DMS 273 treated with DMSO at 0.1 percent for 48 hours (cell line): ENCODE measurements around the gene PTER.

ENCODE experiments used
- DNase-seq: peaks from one replicate; lab custom pipeline; 2025; lab: John Stamatoyannopoulos, UW

PTER gene

GRCh38 chr10:16436758-16437539 lies at the start of gene PTER:
PTER (plus strand) TSS chr10:16437010; CDS start chr10:16484385, 47,375 bp downstream.
- peak; percentile 67 for DNase-seq

- no peak for DNase-seq
These were observed 44.2 kb upstream of the PTER start for GRCh38 chr10:16392531-16393069.

- no peak for DNase-seq
These were observed 43.4 kb upstream of the PTER start for GRCh38 chr10:16393271-16393858.

- DNase-seq: no peak
These were observed 35.4 kb upstream of the PTER start for GRCh38 chr10:16401416-16401815.

- DNase-seq: no peak
These were observed 28.4 kb upstream of the PTER start for GRCh38 chr10:16408379-16408778.

- DNase-seq: no peak
These were observed 19.5 kb upstream of the PTER start for GRCh38 chr10:16417341-16417740.

GRCh38 chr10:16423599-16423998 lies 13.2 kb upstream of the PTER start:
- DNase-seq: no peak

- no peak for DNase-seq
These were observed 11.4 kb upstream of the PTER start for GRCh38 chr10:16425449-16425848.

GRCh38 chr10:16429539-16429938 lies 7.3 kb upstream of the PTER start:
- no peak for DNase-seq

- no peak for DNase-seq
These were observed 448 bp upstream of the PTER start for GRCh38 chr10:16436367-16436757.

- DNase-seq: no peak
These were observed 707 bp downstream of the PTER start for GRCh38 chr10:16437540-16437894.

- DNase-seq: no peak
These were observed 2.5 kb downstream of the PTER start for GRCh38 chr10:16439295-16439694.

- no peak for DNase-seq
These were observed 3.8 kb downstream of the PTER start for GRCh38 chr10:16440396-16441133.

GRCh38 chr10:16441173-16441840 lies 4.5 kb downstream of the PTER start:
- no peak for DNase-seq

GRCh38 chr10:16442914-16443313 lies 6.1 kb downstream of the PTER start:
- no peak for DNase-seq

GRCh38 chr10:16445770-16446469 lies 9.1 kb downstream of the PTER start:
- DNase-seq: no peak

GRCh38 chr10:16449454-16449853 lies 12.6 kb downstream of the PTER start:
- no peak for DNase-seq

- DNase-seq: no peak
These were observed 21.6 kb downstream of the PTER start for GRCh38 chr10:16458166-16458955.

GRCh38 chr10:16459423-16459939 lies 22.7 kb downstream of the PTER start:
- no peak for DNase-seq

GRCh38 chr10:16466001-16466400 lies 29.2 kb downstream of the PTER start:
- DNase-seq: no peak

GRCh38 chr10:16470747-16471146 lies 33.9 kb downstream of the PTER start:
- no peak for DNase-seq
